Measurements from ENCODE around the gene TMEM107.
"Not testable (repeated sequence)": the region's sequence is repeated elsewhere in the genome, so short reads cannot be mapped to it uniquely, and the experiment has no call there.

Gene TMEM107

DNA sequence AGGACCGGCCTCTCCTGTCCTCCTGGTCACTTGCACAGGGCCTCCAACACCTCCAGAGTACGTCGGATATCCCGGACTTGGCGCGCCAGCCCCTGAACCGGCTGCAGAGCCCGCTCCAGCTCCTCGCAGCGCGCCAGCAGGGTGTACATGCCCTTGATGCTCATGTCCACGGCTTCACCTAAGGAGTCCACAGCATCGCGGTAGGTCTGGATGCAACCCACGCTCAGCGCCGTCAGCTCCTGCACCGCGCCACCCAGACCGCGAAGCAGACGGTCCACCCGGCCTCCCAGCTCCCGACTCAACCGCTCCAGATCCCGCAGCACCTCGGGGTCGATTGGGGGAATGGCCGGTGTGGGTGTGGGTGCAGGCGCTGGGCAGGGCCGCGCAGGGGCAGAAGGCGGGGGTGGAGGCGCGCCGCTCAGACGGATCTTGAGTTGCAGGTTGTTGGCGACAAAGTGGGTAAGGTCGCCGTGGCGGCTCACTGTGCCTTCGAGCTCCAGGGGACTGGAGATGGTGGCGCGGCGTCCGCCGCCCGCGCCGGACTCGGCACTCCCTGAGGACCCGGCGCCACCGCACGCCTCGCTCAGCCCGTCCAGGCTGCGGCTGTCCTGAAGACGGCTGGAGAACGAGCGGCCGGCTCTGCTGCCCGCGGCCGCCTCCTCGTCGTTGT is 13.0 kb upstream of the TMEM107 start:
- no peak for DNase-seq

GRCh38 chr17:8188263-8188839 is 12.2 kb upstream of the TMEM107 start:
- DNase-seq, result no peak

DNA sequence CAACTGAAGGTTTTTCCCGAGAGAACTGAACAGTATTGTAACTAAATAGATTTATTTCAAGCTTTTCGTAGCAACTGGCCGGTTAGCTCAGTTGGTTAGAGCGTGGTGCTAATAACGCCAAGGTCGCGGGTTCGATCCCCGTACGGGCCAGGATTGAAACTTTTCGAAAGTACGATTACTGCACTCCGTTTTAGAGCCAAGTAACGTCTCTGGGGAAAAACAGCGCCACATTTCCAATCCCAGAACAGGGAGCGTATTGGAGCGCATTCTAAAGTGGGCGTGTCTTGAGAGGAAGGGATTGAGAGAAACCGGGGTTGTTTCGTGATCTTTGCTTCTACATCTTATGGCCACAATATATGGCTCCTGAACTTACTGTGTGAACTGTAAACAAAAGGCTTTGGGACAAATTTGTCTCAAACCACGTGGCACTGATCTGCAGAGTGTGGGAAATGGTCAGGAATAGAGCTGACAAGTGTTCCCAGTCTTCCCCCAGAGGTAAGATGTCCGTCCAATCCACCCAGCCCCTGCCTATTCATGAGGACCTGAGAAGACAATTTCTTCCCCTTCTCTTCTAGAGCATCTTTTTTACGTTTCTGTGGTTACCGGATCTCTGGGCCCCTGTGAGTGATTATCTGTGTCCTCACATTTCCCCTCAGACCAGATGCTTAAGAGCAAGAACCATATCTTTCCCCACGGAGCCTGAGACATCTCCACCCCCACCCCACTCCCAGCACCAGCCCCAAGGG is 11.5 kb upstream of the TMEM107 start:
- peak; percentile 82 for DNase-seq

DNA sequence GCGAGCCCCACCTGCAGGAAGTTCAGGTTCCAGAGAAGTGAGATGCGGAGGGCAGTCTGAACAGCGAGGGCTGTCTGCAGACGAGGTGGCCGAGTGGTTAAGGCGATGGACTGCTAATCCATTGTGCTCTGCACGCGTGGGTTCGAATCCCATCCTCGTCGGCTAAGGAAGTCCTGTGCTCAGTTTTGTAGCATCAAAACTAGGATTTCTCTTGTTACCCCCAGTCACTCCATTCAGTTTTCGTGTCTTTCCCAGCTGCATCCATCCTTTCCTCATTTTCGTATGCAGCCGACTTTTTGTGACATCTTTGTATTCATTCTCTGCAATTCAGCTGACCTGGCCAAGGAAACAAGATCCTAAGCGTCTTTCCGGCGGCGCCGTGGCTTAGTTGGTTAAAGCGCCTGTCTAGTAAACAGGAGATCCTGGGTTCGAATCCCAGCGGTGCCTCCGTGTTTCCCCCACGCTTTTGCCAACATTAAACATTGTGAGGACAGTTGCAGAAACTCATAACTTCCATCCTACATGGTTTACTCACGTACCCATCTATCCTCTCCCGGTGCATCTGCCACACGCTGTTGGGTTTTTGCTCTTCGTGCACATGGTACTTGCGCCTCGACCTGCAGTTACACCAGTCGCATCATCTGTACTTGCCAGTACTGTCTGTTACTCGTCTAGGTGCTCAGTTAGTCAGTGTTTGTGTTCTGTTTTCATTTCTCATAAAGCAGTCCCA is 10.8 kb upstream of the TMEM107 start:
- DNase-seq, result peak; percentile 28

- no peak for DNase-seq
Observed at GRCh38 chr17:8186446-8186786, 10.2 kb upstream of the TMEM107 start.

DNA sequence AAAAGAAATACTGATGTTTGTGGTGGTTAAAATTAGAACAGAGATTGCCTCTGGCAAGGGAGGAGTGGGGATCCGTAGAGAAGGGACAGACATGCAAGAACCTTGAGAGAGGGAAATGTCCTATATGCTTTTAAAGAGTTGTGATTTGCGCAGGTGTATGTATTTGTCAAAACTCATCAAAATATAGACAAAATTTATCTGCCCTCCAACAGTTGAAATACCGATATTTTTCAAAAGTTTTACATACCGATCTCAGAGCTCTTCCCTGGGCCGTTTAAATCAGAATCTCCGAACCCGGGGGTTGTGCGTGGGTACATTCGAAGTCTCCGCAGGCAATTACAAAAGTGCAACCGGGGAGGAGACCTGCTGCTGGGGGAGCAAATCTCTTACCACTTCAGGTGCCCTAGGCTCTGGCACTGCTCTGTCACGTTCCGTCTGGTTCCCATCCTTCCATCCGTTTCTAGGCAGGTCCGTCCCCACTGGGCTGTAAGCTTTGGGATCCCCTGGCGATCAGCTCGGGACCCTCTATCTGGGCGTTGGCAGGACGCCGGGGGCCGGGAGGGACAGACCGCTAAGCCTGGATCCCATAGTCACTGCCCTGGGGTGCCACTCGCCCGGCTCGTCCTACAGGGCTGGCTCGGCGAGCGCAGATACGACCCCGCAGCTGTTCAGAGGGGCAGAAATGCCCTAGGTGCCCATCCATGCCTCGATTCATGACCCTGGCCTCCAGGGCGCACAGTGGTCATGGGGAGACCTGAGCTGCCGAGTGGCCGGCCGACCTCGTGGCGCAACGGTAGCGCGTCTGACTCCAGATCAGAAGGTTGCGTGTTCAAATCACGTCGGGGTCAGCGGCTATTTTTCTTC is 9.6 kb upstream of the TMEM107 start:
- DNase-seq, result no peak

GRCh38 chr17:8176998-8177731 is 985 bp upstream of the TMEM107 start:
- no peak for DNase-seq

GRCh38 chr17:8175795-8176196 is 384 bp downstream of the TMEM107 start:
- DNase-seq, result no peak

DNA sequence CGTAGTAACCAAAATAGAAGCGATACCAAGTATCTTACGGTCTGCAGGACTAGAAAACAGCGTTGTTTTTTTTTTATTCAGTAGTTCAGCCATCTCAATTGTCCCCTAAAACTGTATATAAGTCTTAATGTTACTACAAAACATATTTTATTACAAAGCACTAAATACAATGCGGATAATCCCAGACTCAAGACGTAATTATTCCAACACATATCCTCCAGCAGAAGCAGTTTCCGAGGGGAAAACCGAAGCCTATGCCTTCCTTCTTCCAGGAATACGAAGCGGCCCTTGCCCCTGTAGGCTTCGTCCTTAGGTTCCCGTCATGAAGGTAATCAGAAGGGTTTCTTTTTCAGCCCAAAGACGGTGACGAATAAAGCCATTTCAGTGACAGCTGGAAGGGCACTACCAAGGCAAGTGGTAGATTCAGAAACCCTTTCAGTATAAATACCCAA is 2.3 kb downstream of the TMEM107 start:
- no peak for DNase-seq

- peak; percentile 68 for DNase-seq
Observed at GRCh38 chr17:8173056-8173870, 2.9 kb downstream of the TMEM107 start.

DNA sequence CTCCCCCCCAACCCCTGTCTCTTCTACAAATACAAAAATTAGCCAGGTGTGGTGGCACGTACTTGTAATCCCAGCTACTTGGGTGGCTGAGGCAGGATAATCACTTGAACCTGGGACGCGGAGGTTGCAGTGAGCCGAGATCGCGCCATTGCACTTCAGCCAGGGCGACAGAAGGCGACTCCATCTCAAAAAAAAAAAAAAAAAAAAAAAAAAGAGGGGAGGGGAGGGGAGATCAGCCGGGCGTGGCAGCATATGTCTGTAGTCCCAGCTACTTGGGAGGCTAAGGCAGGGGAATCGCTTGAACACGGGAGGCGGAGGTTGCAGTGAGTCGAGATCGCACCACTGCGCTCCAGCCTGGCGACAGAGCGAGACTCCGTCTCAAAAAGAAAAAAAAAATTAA is 6.0 kb downstream of the TMEM107 start:
- not testable (repeated sequence) for DNase-seq

GRCh38 chr17:8167526-8167925 is 8.7 kb downstream of the TMEM107 start:
- no peak for DNase-seq

DNA sequence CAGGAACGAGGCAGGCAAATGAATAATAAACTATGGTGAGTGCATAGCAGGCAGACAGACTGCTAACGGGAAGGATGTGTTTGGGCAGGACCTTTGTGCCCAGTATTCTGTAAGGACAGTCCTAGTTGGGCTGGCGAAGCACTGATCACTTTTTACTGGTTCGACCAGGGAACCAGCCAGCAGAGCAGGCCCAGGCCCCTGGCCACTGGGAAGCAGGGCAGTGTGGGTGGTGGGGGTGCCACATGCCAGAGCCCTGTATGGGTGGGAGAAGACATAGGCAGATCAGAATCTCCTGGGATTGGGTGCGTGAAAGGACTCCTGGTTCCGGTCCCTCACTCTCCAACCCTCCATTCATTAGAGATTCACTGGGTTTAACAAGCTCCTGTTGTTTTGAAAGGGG is 9.4 kb downstream of the TMEM107 start:
- DNase-seq, result no peak

DNA sequence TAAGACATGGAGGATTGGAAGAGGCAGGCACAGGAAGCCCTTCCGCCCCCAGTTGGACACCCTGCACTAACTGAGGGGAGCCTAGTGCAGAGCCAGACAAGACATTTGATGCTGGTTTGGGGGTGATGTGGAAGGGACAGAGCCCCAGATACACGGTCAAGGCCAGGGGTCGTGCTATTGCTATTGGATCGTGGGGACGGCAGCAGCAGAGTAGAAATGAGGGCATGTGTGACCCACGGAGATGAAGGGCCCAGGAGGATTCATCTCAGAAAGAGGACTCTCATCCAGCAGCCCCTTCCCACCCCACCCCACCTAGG is 11.4 kb downstream of the TMEM107 start:
- DNase-seq, result no peak

DNA sequence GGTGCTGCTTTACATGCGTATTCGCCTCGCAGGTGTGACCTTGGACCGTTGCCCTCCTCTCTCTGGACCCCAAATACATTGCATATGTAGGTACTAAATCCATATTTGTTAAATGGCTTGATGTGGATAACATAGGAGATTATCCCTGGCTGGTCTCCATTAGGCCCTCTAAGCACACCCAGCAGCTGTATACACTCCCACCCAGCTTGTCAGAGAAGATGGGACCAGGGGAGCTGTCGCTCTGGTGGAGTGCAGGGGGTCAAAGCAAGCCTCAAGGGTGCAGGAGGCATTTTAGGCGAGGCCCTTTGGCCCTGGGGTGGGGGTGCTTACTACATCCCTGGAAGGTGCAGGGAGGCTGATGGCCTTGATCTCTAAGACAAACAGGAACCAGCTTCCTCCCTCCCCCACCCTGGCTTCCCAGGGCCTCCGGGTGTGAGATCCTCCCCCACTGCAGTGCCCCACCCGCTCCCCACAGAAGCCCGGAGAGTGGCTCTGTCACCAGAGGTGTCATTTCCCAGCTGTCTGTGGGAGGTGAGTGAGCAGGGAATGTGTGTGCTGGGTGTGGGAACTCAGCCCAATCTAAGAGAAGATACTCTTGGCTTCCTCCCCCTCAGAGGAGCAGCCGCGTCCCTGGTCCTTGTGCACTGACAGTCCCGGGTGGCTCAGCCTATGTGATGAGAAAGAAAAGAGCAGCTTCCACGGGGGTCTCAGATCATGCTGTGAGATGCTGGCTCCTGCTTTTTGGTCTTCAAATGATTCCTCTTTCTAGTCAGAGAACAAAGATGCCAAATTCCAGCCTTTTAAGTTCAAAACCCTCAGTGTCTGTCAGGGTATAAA is 12.0 kb downstream of the TMEM107 start:
- DNase-seq, result no peak

DNA sequence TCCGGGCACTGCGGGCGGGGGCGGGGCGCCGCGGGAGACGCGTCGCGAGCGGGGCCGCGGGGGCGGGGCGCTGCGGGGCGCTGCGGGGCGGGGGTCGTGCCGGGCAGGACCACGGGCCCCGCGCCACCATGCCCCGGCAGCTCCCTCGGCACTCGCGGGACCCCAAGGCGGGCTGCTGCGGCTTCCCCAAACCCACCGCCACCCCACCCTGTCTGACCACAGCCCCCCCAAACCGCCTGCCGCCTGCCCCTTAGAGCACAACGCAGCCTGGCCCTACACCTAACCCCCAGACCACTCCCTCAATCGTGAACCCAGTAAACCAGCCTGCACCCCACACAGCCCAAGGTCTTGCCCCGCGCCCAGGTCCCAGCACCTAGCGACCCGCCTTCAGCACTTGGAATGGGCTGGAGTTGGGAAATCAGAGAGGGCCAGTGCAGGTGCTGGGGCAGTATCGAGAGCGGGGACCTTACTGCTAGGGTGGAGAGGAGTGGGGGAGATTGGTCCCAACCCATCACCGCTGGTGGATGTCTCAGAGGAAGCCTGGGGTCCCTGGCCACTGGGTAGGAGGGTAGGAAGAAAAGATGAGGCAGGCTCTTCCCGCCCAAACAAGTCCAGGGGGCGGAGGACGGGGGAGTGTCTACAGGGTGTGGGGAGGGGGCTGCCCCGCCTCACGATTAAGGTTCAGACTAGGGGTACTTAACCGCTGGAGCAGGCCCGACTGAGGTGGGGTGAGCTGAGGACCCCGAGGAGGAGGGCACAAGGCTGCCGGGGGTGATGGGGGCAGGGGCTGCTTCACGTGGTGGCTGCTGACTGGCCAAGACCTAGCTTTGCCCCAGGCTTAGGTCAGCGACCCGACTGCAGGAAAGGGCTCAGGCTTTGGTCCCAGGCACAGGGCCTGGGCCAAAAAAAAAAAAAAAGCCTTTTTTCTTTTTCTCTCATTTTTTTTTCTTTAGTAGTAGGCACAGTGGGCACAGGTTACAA is 12.9 kb downstream of the TMEM107 start:
- no peak for DNase-seq

DNA sequence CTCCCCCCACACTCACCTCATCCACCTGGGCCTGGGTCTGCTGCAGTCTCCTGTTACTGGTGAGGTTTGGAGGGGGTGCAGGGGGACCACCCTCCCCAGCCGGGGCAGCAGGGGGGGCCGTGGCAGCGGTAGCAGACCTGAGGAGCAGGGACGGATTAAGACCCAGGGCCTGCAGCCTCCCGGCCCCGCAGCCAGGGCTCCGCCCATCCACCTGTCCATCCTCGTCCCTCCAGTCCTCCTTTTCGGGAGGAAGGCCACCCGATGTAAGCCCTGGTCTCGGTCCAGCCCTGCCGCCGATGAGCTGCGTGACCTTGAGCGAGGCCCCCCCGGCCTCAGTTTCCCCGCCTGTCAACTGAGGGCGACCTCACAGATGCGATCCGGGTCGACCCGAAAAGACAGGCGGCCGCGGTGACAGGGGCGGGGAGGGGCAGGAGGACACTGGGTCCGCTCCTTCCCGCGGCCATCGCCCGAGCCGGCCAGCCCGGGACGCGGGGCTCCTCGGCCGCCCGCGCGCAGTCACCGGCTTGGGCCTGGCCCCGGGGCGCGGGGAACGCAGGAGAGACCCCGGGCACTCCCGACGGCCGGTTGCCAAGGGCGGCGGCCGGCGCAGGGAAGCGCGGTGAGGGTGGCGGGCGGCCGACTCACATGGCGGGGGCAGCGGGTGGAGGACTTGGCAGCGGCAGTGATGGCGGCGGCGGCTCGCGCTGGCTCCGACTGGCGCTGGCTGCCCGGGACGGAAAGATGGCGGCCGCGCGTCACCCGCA is 13.8 kb downstream of the TMEM107 start, which contains the start of gene VAMP2:
TSS of gene VAMP2 (minus strand) at position 716 of the 764 bp plus-strand sequence. CDS start at position 647, 69 bp downstream.
- no peak for DNase-seq

All from NCI-H187 treated with DMSO at 0.1 percent for 48 hours (cell line).